H9 (cell line): ENCODE data around the gene SNRNP48. TPM values are rescaled to one million over a fixed set of nuclear protein-coding genes. Genes with fewer than 3 reads are reported as not detected.

Experiments used
- DNase-seq: peaks from one replicate; pipeline ENCODE4 v3.0.0-alpha.2; 2017
- H2AFZ ChIP-seq: one replicate; pipeline ENCODE4 v1.6.1; 2013; ENCODE audit warnings: mild to moderate bottlenecking, low read length, control low read depth, moderate library complexity
- H2AK5ac ChIP-seq: 2 replicates; pipeline ENCODE4 v1.6.1; 2013; ENCODE audit warnings: low read length, control low read depth, mixed read lengths; ENCODE audit not compliant: insufficient read length
- H2BK120ac ChIP-seq: one replicate; pipeline ENCODE4 v1.6.1; 2013; ENCODE audit warnings: low read depth, mild to moderate bottlenecking, low read length, control low read depth, inconsistent platforms; ENCODE audit not compliant: poor library complexity, severe bottlenecking
- H2BK12ac ChIP-seq: 2 replicates; pipeline ENCODE4 v1.6.1; 2013; ENCODE audit warnings: low read length, control low read depth, mixed read lengths, low read depth; ENCODE audit not compliant: insufficient read length
- H2BK15ac ChIP-seq: 2 replicates; pipeline ENCODE4 v1.6.1; 2013; ENCODE audit warnings: low read depth, low read length, control low read depth
- H2BK20ac ChIP-seq: one replicate; pipeline ENCODE4 v1.6.1; 2013; ENCODE audit warnings: low read depth, mild to moderate bottlenecking, low read length, control low read depth, inconsistent platforms; ENCODE audit not compliant: poor library complexity, severe bottlenecking
- H2BK5ac ChIP-seq: 2 replicates; pipeline ENCODE4 v1.6.1; 2013; ENCODE audit warnings: low read length, control low read depth, mixed read lengths; ENCODE audit not compliant: insufficient read length
- H3K14ac ChIP-seq: 2 replicates; pipeline ENCODE4 v1.6.1; 2013; ENCODE audit warnings: low read length, control low read depth; ENCODE audit not compliant: insufficient read depth
- H3K18ac ChIP-seq: 2 replicates; pipeline ENCODE4 v1.6.1; 2013; ENCODE audit warnings: low read depth, mild to moderate bottlenecking, mixed read lengths, low read length, control low read depth; ENCODE audit not compliant: insufficient read length
- H3K23ac ChIP-seq: 2 replicates; pipeline ENCODE4 v1.6.1; 2013; ENCODE audit warnings: low read length, control low read depth, mixed read lengths, low read depth; ENCODE audit not compliant: insufficient read length
- H3K23me2 ChIP-seq: 2 replicates; pipeline ENCODE4 v1.6.1; 2013; ENCODE audit warnings: low read depth, mild to moderate bottlenecking, mixed read lengths, low read length, control low read depth; ENCODE audit not compliant: insufficient read length, poor library complexity, severe bottlenecking
- H3K27ac ChIP-seq: 2 replicates; pipeline ENCODE4 v1.5.1; 2013; ENCODE audit warnings: low read length, control low read depth, mixed read lengths, low read depth; ENCODE audit not compliant: insufficient read length
- H3K27me3 ChIP-seq: 2 replicates; pipeline ENCODE4 v1.6.1; 2013; ENCODE audit warnings: low read length, control low read depth, inconsistent platforms; ENCODE audit not compliant: insufficient read depth
- H3K4ac ChIP-seq: 2 replicates; pipeline ENCODE4 v1.6.1; 2013; ENCODE audit warnings: low read depth, mild to moderate bottlenecking, control low read depth, inconsistent platforms, low read length, moderate library complexity
- H3K4me1 ChIP-seq: 2 replicates; pipeline ENCODE4 v1.6.1; 2013; ENCODE audit warnings: low read length, control low read depth, inconsistent platforms; ENCODE audit not compliant: insufficient read depth
- H3K4me2 ChIP-seq: 2 replicates; pipeline ENCODE4 v1.6.1; 2013; ENCODE audit warnings: low read length, control low read depth, mixed read lengths; ENCODE audit not compliant: insufficient read length, insufficient read depth
- H3K56ac ChIP-seq: 2 replicates; pipeline ENCODE4 v1.6.1; 2013; ENCODE audit warnings: low read depth, mild to moderate bottlenecking, mixed read lengths, low read length, control low read depth; ENCODE audit not compliant: insufficient read length
- H3K79me1 ChIP-seq: 2 replicates; pipeline ENCODE4 v1.6.1; 2013; ENCODE audit warnings: low read depth, mild to moderate bottlenecking, moderate library complexity, low read length, control low read depth, inconsistent platforms; ENCODE audit not compliant: insufficient read depth, poor library complexity, severe bottlenecking
- H3K79me2 ChIP-seq: 2 replicates; pipeline ENCODE4 v1.6.1; 2013; ENCODE audit warnings: low read length, control low read depth, inconsistent platforms; ENCODE audit not compliant: insufficient read depth
- H3K9ac ChIP-seq: 2 replicates; pipeline ENCODE4 v1.6.1; 2013; ENCODE audit warnings: low read length, control low read depth, mixed read lengths; ENCODE audit not compliant: insufficient read length; ENCODE audit errors: extremely low read depth
- H3K9me3 ChIP-seq: one replicate; pipeline ENCODE4 v1.6.1; 2013; ENCODE audit warnings: low read depth, low read length, inconsistent platforms; ENCODE audit not compliant: control insufficient read depth
- H3T11ph ChIP-seq: one replicate; pipeline ENCODE4 v1.6.1; 2013; ENCODE audit warnings: mild to moderate bottlenecking, low read length, control low read depth, inconsistent platforms
- H4K20me1 ChIP-seq: one replicate; pipeline ENCODE4 v1.6.1; 2013; ENCODE audit not compliant: control insufficient read depth, insufficient read length, insufficient read depth
- H4K5ac ChIP-seq: 2 replicates; pipeline ENCODE4 v1.6.1; 2013; ENCODE audit warnings: low read depth, mild to moderate bottlenecking, mixed read lengths, low read length, control low read depth; ENCODE audit not compliant: insufficient read length
- H4K8ac ChIP-seq: replicated peaks from 2 replicates; pipeline ENCODE4 v1.6.1; 2013; ENCODE audit warnings: low read length, control low read depth, mixed read lengths, low read depth; ENCODE audit not compliant: insufficient read length
- H4K91ac ChIP-seq: 2 replicates; pipeline ENCODE4 v1.6.1; 2013; ENCODE audit warnings: low read depth, mild to moderate bottlenecking, moderate library complexity, mixed read lengths, low read length, control low read depth; ENCODE audit not compliant: insufficient read length
- H3K27ac Mint-ChIP-seq, 3 experiments: 2 replicates in 2 of 3; 3 replicates in 1 of 3; pipeline ENCODE4 v1.8.0; 2020 to 2021; ENCODE audit warnings: mixed read lengths in 3 of 3, mild to moderate bottlenecking in 1 of 3, moderate library complexity in 1 of 3
- H3K27me3 Mint-ChIP-seq: 2 replicates; pipeline ENCODE4 v1.8.0; 2021; ENCODE audit warnings: low read depth, mild to moderate bottlenecking, moderate library complexity, mixed read lengths
- H3K36me3 Mint-ChIP-seq, 3 experiments: 2 replicates in 2 of 3; 3 replicates in 1 of 3; pipeline ENCODE4 v1.8.0; 2020 to 2021; ENCODE audit warnings: low read depth in 3 of 3, mixed read lengths in 3 of 3; ENCODE audit not compliant: insufficient read depth in 1 of 3
- H3K4me1 Mint-ChIP-seq, 2 experiments: 2 replicates each; pipeline ENCODE4 v1.8.0; 2020; ENCODE audit warnings: mixed read lengths in 2 of 2
- H3K4me3 Mint-ChIP-seq, 2 experiments: 2 replicates in 1 of 2; 3 replicates in 1 of 2; pipeline ENCODE4 v1.8.0; 2020 to 2021; ENCODE audit warnings: mild to moderate bottlenecking in 2 of 2, mixed read lengths in 2 of 2, moderate library complexity in 1 of 2
- H3K9me3 Mint-ChIP-seq, 2 experiments: 2 replicates in 1 of 2; 3 replicates in 1 of 2; pipeline ENCODE4 v1.8.0; 2020; ENCODE audit warnings: mild to moderate bottlenecking in 2 of 2, mixed read lengths in 2 of 2, moderate library complexity in 1 of 2
- WGBS: extraction: QIAGEN DNeasy Blood & Tissue Kit; methylation state at CpG from one replicate; pipeline ENCODE4 v1.1.7; 2013; ENCODE audit warnings: missing lambda C conversion rate, low lambda C conversion rate, mixed read lengths; ENCODE audit not compliant: insufficient read length; ENCODE audit errors: extremely low coverage; 5-methylcytosine and 5-hydroxymethylcytosine counted together
- total RNA-seq: library from RNA; stranded (reverse); gene quantifications from 2 replicates; pipeline ENCODE4 v1.2.1, GENCODE V29; 2021
- TF ChIP-seq, protein P1 (sequence below): fragments of 200-600 bp; sonication (generic); conservative IDR thresholded peaks from 3 replicates; pipeline ENCODE4 v1.8.0; 2021; ENCODE audit warnings: antibody characterized with exemption, mild to moderate bottlenecking

SNRNP48 gene
- total RNA-seq, 1 experiment from 2014 or later = 16.9 TPM

DNA sequence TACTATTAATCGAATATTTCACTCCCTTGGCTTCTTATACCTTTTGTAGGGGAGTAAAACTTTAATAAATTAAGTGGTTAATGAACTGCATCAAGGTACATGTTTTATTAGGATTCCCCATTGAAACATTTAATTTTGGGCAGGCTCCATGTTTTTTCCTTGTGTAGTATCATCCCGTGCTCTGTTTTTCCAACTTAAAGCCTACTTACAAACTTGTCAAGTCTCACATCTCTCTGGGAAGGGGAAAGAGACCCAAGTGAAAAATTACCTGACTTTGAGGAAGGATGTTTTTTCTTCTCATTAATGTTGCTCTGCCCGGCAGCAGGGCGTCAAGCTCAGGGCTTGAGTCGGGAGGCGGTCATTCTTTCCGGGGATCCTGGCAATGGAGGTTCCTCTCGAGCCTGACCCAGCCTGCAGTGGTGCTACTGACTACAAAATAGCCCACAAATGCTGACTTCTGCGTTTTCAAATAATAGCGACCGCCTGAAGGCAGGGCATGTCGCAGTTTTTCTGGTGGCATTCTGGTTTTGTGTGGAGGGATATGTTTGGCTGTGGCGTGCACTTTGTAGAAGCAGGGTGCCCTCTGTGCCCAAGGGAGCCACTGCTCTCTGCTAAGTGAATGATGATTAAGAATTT, 46.1 kb upstream of the SNRNP48 start:
- Mint-ChIP-seq H3K4me1 (peaks cover 52 to 59% of the 10 kb centered on the region in 2 experiments), H3K36me3 (peaks cover 0 to 8% (median 4%) of the 10 kb centered on the region in 3 experiments; a peak in 3 of 7 replicates), H3K9me3 (no peaks in the 10 kb centered on the region), H3K27ac (peak overlapping the region; percentile 13 to 88 (median 48); a peak in 4 of 7 replicates), H3K4me3 (peak overlapping the region; percentile 84 to 97), H3K27me3 (peaks cover 28% of the 10 kb centered on the region)
- peak overlapping the region; percentile 49 for H3K4me2 ChIP-seq
- no peak overlapping the region for H3K14ac ChIP-seq
- TF ChIP-seq, protein P1, sequence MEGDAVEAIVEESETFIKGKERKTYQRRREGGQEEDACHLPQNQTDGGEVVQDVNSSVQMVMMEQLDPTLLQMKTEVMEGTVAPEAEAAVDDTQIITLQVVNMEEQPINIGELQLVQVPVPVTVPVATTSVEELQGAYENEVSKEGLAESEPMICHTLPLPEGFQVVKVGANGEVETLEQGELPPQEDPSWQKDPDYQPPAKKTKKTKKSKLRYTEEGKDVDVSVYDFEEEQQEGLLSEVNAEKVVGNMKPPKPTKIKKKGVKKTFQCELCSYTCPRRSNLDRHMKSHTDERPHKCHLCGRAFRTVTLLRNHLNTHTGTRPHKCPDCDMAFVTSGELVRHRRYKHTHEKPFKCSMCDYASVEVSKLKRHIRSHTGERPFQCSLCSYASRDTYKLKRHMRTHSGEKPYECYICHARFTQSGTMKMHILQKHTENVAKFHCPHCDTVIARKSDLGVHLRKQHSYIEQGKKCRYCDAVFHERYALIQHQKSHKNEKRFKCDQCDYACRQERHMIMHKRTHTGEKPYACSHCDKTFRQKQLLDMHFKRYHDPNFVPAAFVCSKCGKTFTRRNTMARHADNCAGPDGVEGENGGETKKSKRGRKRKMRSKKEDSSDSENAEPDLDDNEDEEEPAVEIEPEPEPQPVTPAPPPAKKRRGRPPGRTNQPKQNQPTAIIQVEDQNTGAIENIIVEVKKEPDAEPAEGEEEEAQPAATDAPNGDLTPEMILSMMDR = no peak
- no peak overlapping the region for H2BK15ac ChIP-seq
- H3K27ac ChIP-seq = no peak overlapping the region
- H2BK5ac ChIP-seq = no peak overlapping the region
- no peak for DNase-seq
- H3K23ac ChIP-seq = no peak overlapping the region
- H2AFZ ChIP-seq = no peak overlapping the region
- peaks cover 3% of the 10 kb centered on the region; the same call in 1 of the 2 replicates for H3K4me1 ChIP-seq
- H4K20me1 ChIP-seq = no peaks in the 10 kb centered on the region
- H4K8ac ChIP-seq = no peak overlapping the region
- no peak overlapping the region for H4K91ac ChIP-seq
- H3K4ac ChIP-seq = no peak overlapping the region
- peaks cover 2% of the 10 kb centered on the region; the same call in 1 of the 2 replicates for H3K27me3 ChIP-seq
- no peak overlapping the region for H2AK5ac ChIP-seq
- no CpG with 5 or more reads among the region's 13 CpGs for WGBS
- no peak overlapping the region for H3K18ac ChIP-seq
- no peak overlapping the region for H3T11ph ChIP-seq
- H3K23me2 ChIP-seq = peaks cover 8% of the 10 kb centered on the region
- no peaks in the 10 kb centered on the region for H3K79me2 ChIP-seq
- H4K5ac ChIP-seq = no peak overlapping the region
- H3K56ac ChIP-seq = no peak overlapping the region
- H3K9ac ChIP-seq = no peak overlapping the region
- no peak overlapping the region for H2BK120ac ChIP-seq
- H2BK20ac ChIP-seq = no peak overlapping the region
- no peak overlapping the region for H2BK12ac ChIP-seq
- H3K79me1 ChIP-seq = no peaks in the 10 kb centered on the region
- H3K9me3 ChIP-seq = no peaks in the 10 kb centered on the region
